Melanocyte of skin (primary cell): ENCODE measurements around the gene NADSYN1. TPM values are rescaled to one million over a fixed set of nuclear protein-coding genes. Genes with fewer than 3 reads are reported as not detected.

Experiments used
- small RNA-seq, 2 donors: library from RNA; depleted of rRNA; stranded (forward); fragments of <200 nt; gene quantifications; one replicate each; pipeline ENCODE3, GENCODE V24; 2012
- total RNA-seq, 2 donors: library from RNA; depleted of rRNA; stranded (reverse); fragments of >200 nt; gene quantifications; 2 replicates each; pipeline ENCODE4 v1.2.3, GENCODE V29; 2012

NADSYN1 gene
- 10 to 100 TPM; 49.6 to 84.7 TPM for total RNA-seq

GRCh38 chr11:71453037-71453917, at the start of gene NADSYN1:
NADSYN1 (plus strand) TSS chr11:71453203; CDS start chr11:71453297, 94 bp downstream.

GRCh38 chr11:71448257-71449171, 4.5 kb upstream of the NADSYN1 start, which contains the start of gene DHCR7:
DHCR7 (minus strand) TSS chr11:71448393; CDS start chr11:71444952, 3,441 bp downstream.

GRCh38 chr11:71526796-71527575, 74.0 kb downstream of the NADSYN1 start, which contains the start of gene KRTAP5-7:
KRTAP5-7 (plus strand) TSS chr11:71527267; CDS start chr11:71527301, 34 bp downstream.

GRCh38 chr11:71537977-71538665, 85.1 kb downstream of the NADSYN1 start, which contains the start of gene KRTAP5-8:
KRTAP5-8 (plus strand) TSS chr11:71538025; CDS start chr11:71538056, 31 bp downstream.

GRCh38 chr11:71548120-71548519, 95.1 kb downstream of the NADSYN1 start, which contains the start of gene KRTAP5-9:
KRTAP5-9 (plus strand) TSS chr11:71548420; CDS start chr11:71548658, 238 bp downstream.

Small RNA genes lying within 50 kb of the gene (small RNA-seq; reads per million reads assigned to genes)
- gene MIR6754 = 0 reads per million in 2 donors

Other genes with a start within 250 kb of the NADSYN1 start
- gene SHANK2, start 200.6 kb upstream of the NADSYN1 start, total RNA-seq = under 1 TPM in 1 of 2 donors, not detected in 1; under 0.01 TPM
- gene DHCR7, start 4.8 kb upstream of the NADSYN1 start, total RNA-seq = 10 to 100 TPM; 52.6 to 52.7 TPM
- under 1 TPM in 1 of 2 donors, not detected in 1; under 0.01 TPM for gene KRTAP5-7, start 74.1 kb downstream of the NADSYN1 start, total RNA-seq
- not detected for gene KRTAP5-8, start 84.8 kb downstream of the NADSYN1 start, total RNA-seq
- not detected for gene KRTAP5-9, start 95.2 kb downstream of the NADSYN1 start, total RNA-seq
- gene KRTAP5-10, start 112.4 kb downstream of the NADSYN1 start, total RNA-seq = not detected
- gene KRTAP5-11, start 129.7 kb downstream of the NADSYN1 start, total RNA-seq = not detected